ENCODE measurements around the gene FSD1L. TPM values are rescaled to one million over a fixed set of nuclear protein-coding genes. Genes with fewer than 3 reads are reported as not detected.

The FSD1L gene
- total and polyA plus RNA-seq, 3 donors from 2014 or later = 9.1 to 12.2 (median 9.4) TPM

GRCh38 chr9:105455836-105456475, 8.1 kb downstream of the FSD1L start:
- no peaks in the 10 kb centered on the region for H3K9me3 ChIP-seq
- no peaks in the 10 kb centered on the region for H3K36me3 ChIP-seq (ENCODE audit: low read depth, missing control alignments)
- intact Hi-C loops (cut with DNase I; ENCODE audit: low total_unique reads) = no loop called here
- peaks cover 7% of the 10 kb centered on the region for H3K4me1 ChIP-seq
- no peak for DNase-seq
- H3K27me3 ChIP-seq = no peaks in the 10 kb centered on the region
- H3K4me3 ChIP-seq = no peak overlapping the region
- TF ChIP-seq POLR2A (IDR thresholded peaks at IDR 0.05) (no peak), CTCF (IDR thresholded peaks at IDR 0.05) (no peak)
- 78 to 84% methylated on average over 2 of the region's 2 CpGs for WGBS, 2 donors
- H3K27ac ChIP-seq = no peak overlapping the region

GRCh38 chr9:105457560-105458294, 9.9 kb downstream of the FSD1L start:
- TF ChIP-seq POLR2A (IDR thresholded peaks at IDR 0.05) (no peak), CTCF (IDR thresholded peaks at IDR 0.05) (no peak)
- 94 to 97% methylated on average over 14 to 15 of the region's 15 CpGs for WGBS, 2 donors
- Histone ChIP-seq H3K36me3 (ENCODE audit: low read depth, missing control alignments) (no peaks in the 10 kb centered on the region), H3K27me3 (no peaks in the 10 kb centered on the region), H3K4me1 (peaks cover 7% of the 10 kb centered on the region), H3K9me3 (no peaks in the 10 kb centered on the region), H3K4me3 (no peak overlapping the region), H3K27ac (no peak overlapping the region)
- DNase-seq = no peak
- intact Hi-C loops (cut with DNase I; ENCODE audit: low total_unique reads) = no loop called here

GRCh38 chr9:105458404-105458803, 10.6 kb downstream of the FSD1L start:
- H3K27me3 ChIP-seq = no peaks in the 10 kb centered on the region
- H3K4me3 ChIP-seq = no peak overlapping the region
- 85 to 90% methylated on average over 3 of the region's 3 CpGs for WGBS, 2 donors
- H3K27ac ChIP-seq = no peak overlapping the region
- intact Hi-C loops (cut with DNase I; ENCODE audit: low total_unique reads) = no loop called here
- DNase-seq = no peak
- no peak for TF ChIP-seq POLR2A (IDR thresholded peaks at IDR 0.05)
- TF ChIP-seq CTCF (IDR thresholded peaks at IDR 0.05) = no peak
- H3K36me3 ChIP-seq (ENCODE audit: low read depth, missing control alignments) = no peaks in the 10 kb centered on the region
- peaks cover 7% of the 10 kb centered on the region for H3K4me1 ChIP-seq
- no peaks in the 10 kb centered on the region for H3K9me3 ChIP-seq

GRCh38 chr9:105459336-105459735, 11.5 kb downstream of the FSD1L start:
- TF ChIP-seq POLR2A (IDR thresholded peaks at IDR 0.05) (no peak), CTCF (IDR thresholded peaks at IDR 0.05) (no peak)
- Histone ChIP-seq H3K27me3 (no peaks in the 10 kb centered on the region), H3K4me3 (no peak overlapping the region), H3K27ac (no peak overlapping the region), H3K9me3 (no peaks in the 10 kb centered on the region), H3K36me3 (ENCODE audit: low read depth, missing control alignments) (no peaks in the 10 kb centered on the region), H3K4me1 (peaks cover 7% of the 10 kb centered on the region)
- no peak for DNase-seq
- intact Hi-C loops (cut with DNase I; ENCODE audit: low total_unique reads) = no loop called here
- 28 to 41% methylated on average over 2 of the region's 2 CpGs for WGBS, 2 donors

Data from testis (tissue), 3 donors.